GM18526 (cell line): ENCODE results near the gene CAV1.

Source experiments
- POLR2A ChIP-seq: IDR thresholded peaks from 3 replicates; pipeline ENCODE4 v1.6.1; 2011; ENCODE audit not compliant: insufficient read length; ENCODE audit errors: extremely low read depth

CAV1 gene

DNA sequence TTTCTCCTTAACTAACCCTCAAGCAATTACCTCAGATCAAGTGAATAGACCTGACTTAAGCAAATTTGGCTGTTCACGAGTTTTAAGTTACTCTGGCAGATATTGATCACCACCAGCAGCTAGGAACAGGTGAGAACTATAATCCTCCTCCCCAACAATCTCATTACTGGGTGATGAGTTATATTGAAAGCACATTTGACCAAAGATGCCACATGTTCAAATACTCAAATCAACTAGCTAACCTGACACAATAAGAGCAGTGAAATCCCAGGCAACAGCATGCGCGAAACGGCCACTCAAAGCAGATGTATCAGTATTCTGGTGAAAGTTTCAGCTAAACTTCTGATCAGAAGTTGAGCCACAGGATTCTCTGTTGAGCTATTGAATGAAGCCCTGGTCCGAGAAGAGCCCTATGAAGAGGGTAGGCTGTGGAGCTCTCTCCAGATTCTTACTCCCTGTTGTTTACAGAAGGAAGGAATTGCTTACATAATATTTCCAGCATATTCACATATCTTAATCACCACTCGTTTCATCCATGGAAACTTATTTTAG lies 52.6 kb downstream of the CAV1 start:
- no peak for TF ChIP-seq POLR2A

DNA sequence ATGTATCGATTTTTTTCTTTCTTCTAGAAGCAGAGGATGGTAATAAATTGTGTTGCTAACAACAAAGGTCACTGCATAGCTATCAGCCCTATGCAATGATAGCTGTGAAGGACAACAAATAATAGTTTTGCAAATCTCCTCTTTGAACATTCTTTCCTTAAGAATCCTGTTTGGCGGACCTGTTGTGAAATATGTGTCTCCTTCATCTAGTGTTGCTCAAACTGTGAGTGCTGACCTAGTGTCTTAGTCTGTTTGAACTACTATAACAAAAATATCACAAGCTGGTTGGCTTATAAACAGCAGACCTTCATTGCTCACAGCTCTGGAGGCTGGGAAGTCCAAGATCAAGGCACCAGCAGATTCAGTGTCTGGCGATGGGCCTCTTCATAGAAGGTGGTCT lies 53.7 kb downstream of the CAV1 start:
- TF ChIP-seq POLR2A = no peak

- no peak for TF ChIP-seq POLR2A
These were observed 54.5 kb downstream of the CAV1 start for GRCh38 chr7:116579322-116579721.

GRCh38 chr7:116579835-116580234 lies 55.0 kb downstream of the CAV1 start:
- TF ChIP-seq POLR2A = no peak

- TF ChIP-seq POLR2A = no peak
These were observed 57.4 kb downstream of the CAV1 start for GRCh38 chr7:116582164-116582732.

- TF ChIP-seq POLR2A = no peak
These were observed 58.1 kb downstream of the CAV1 start for GRCh38 chr7:116582806-116583444.

GRCh38 chr7:116583653-116584052 lies 58.8 kb downstream of the CAV1 start:
- no peak for TF ChIP-seq POLR2A

GRCh38 chr7:116584721-116585120 lies 59.9 kb downstream of the CAV1 start:
- no peak for TF ChIP-seq POLR2A

DNA sequence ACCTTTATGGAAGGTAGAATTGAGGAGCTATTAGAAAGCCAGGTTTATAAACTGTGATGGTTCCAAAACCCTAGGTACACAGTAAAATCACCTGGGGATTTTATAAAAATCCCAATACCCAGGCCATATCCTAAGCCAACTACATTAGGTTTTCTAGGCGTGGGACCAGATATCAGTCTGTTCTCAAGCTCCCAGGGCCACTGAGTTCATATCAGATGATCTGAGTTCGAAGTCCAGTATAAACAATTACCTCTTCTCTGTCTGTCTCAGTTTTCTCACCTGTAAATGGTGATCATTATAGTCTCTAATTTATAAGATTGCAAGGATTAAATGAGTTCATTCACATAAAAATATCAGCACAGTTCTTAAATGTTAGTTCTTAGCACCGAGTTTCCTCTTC lies 60.6 kb downstream of the CAV1 start:
- no peak for TF ChIP-seq POLR2A

DNA sequence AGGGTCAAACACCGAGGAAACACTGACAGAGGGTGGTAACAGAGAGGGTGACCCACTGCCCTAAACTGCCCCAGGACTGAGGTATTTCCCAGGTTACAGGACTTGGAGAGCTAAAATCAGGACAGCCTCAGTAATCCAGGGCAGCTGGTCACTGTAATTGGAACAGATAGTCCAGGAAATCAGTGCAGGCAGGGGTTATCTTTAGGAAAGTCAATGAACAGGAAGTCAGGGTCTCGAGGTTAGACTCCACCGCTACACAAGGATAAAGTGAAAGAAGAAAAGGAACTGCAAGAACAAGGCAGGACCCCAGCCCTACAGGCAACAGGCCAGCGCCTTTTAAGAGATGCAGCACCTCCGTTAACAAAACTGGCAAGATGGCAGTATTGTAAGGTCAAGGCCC lies 61.1 kb downstream of the CAV1 start:
- no peak for TF ChIP-seq POLR2A

- TF ChIP-seq POLR2A = no peak
These were observed 63.4 kb downstream of the CAV1 start for GRCh38 chr7:116588225-116588624.

DNA sequence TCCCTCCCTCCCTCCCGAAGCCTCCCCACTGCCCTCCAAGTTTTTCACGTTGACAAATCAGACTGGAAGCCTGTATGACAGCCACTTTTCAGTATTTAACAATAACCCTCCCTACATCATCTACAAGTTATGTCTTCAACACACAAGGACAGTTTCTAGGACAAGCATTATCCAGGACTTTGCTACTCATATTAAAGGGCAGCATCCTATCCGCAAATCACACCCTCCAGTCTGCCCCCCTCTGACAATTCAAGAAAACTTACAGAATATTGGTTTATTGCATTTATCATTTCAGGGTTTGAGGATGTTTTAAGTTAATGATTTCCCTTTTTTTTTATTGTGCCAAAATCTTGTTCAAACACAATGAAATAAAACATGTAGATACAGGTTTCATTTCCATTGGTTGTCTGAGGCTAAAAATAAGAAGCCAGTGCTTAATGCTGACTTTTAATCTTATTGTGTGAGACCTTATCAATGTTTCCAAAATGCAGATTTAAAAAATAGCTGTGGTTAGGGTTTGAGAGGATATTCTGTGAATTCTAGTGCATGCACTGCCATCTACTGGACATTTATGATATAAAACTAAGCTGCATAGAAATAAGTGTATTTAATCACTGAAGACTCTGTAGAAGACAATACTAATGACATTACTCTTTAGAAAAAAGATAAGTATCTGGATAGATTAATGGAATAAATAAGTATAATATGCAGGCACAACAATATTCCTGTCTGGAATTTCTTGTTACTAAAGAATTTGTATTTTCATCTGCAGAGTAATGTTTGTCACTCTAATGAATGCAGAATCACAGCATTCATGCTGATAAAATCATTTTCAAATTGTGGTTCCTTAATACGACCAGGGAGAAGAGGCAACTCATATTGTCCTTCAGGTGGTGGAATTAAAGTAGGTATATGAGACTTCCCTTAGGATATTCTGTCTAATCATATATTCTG lies 64.1 kb downstream of the CAV1 start:
- TF ChIP-seq POLR2A = no peak

DNA sequence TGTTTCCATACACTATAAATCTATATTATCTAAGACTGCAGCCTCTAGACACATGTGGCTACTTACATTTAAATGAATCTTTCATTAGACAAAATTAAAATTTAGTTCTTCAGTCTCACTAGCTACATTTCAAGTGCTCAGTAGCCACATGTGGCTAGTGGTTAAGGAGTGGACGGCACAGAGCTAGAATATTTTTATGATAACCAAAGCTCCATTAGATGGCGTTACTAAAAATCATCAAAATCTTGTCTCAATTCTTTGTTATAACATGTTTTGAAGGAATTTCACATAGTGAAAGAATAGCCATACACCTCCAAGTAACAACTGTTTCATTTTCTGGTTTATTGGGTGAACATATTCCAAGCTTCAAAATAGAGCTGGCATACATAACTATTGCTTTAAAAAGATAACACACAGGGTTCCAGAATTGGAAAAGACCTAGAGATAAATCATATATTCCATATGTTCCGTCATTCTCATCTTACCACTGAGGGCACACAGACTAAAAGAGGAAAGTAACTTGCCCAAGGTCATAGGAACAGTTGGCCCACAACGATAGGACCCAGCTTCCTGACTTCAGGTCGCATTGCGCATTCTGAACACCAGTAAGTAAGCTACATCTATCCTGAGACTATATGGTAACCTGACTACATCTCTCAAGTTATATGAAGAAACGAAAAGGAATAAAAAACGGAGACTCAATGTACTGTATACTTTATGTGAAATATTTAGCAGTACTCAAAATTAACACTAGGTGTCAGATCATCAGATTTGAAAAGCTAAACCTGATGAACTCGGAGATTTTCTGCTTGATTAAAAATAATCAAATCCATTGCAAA lies 66.6 kb downstream of the CAV1 start:
- TF ChIP-seq POLR2A = no peak

DNA sequence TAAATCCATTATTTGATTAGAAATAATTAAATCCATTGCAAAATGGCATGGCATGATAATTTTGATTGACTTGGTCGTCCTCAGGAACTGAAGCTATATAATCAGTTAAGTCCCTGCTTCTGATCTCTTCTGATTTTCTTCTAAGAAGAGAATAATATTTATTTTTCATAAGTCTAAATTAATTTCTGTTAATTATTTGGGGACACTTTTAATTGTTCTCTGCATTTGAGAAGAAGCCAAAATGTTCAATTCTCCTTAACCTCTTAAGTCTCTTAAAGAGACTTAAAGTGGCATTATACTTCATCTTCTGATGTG lies 67.2 kb downstream of the CAV1 start:
- TF ChIP-seq POLR2A = no peak

- no peak for TF ChIP-seq POLR2A
These were observed 67.6 kb downstream of the CAV1 start for GRCh38 chr7:116592445-116592844.
